Ramos (cell line): ENCODE results near the gene SMAP1.
"Not testable (repeated sequence)": the region's sequence is repeated elsewhere in the genome, so short reads cannot be mapped to it uniquely, and the experiment has no call there.

Source experiments
- in situ Hi-C: fragments of 300-500 bp; cut with MboI; formaldehyde crosslinking; loops from one replicate; pipeline ENCODE4 v1.14.3; 2022; ENCODE audit warnings: low sequenced_read_pairs; ENCODE audit not compliant: unreplicated experiment

The SMAP1 gene

GRCh38 chr6:70735513-70735912 is 67.8 kb downstream of the SMAP1 start:
- in situ Hi-C loops, result no loop called here

GRCh38 chr6:70738028-70738427 is 70.3 kb downstream of the SMAP1 start:
- in situ Hi-C loops, result no loop called here

GRCh38 chr6:70739534-70739933 is 71.9 kb downstream of the SMAP1 start:
- in situ Hi-C loops, result no loop called here

GRCh38 chr6:70740746-70741145 is 73.1 kb downstream of the SMAP1 start:
- in situ Hi-C loops, result not testable (repeated sequence)

GRCh38 chr6:70742462-70742861 is 74.8 kb downstream of the SMAP1 start:
- in situ Hi-C loops, result not testable (repeated sequence)

GRCh38 chr6:70753870-70754380 is 86.2 kb downstream of the SMAP1 start:
- in situ Hi-C loops, result no loop called here

GRCh38 chr6:70758883-70759282 is 91.2 kb downstream of the SMAP1 start:
- in situ Hi-C loops, result no loop called here

GRCh38 chr6:70763754-70764510 is 96.2 kb downstream of the SMAP1 start:
- in situ Hi-C loops, result no loop called here

- in situ Hi-C loops, result no loop called here
Measured at GRCh38 chr6:70764706-70765105, 97.0 kb downstream of the SMAP1 start.

- in situ Hi-C loops, result not testable (repeated sequence)
Measured at GRCh38 chr6:70771351-70771750, 103.7 kb downstream of the SMAP1 start.

GRCh38 chr6:70779934-70780333 is 112.3 kb downstream of the SMAP1 start:
- in situ Hi-C loops, result no loop called here

GRCh38 chr6:70790483-70791224 is 123.0 kb downstream of the SMAP1 start:
- in situ Hi-C loops, result no loop called here

- in situ Hi-C loops, result no loop called here
Measured at GRCh38 chr6:70797625-70798024, 129.9 kb downstream of the SMAP1 start.

- in situ Hi-C loops, result no loop called here
Measured at GRCh38 chr6:70806086-70806485, 138.4 kb downstream of the SMAP1 start.

GRCh38 chr6:70811788-70812187 is 144.1 kb downstream of the SMAP1 start:
- in situ Hi-C loops, result no loop called here

GRCh38 chr6:70813885-70814284 is 146.2 kb downstream of the SMAP1 start:
- in situ Hi-C loops, result no loop called here

- in situ Hi-C loops, result no loop called here
Measured at GRCh38 chr6:70819646-70820045, 152.0 kb downstream of the SMAP1 start.

- in situ Hi-C loops, result no loop called here
Measured at GRCh38 chr6:70820778-70821177, 153.1 kb downstream of the SMAP1 start.

- in situ Hi-C loops, result no loop called here
Measured at GRCh38 chr6:70821751-70822150, 154.1 kb downstream of the SMAP1 start.

GRCh38 chr6:70823651-70824050 is 156.0 kb downstream of the SMAP1 start:
- in situ Hi-C loops, result no loop called here

- in situ Hi-C loops, result no loop called here
Measured at GRCh38 chr6:70831427-70831826, 163.7 kb downstream of the SMAP1 start.
